Measurements from ENCODE around the gene HMOX2. TPM values are rescaled to one million over a fixed set of nuclear protein-coding genes. Genes with fewer than 3 reads are reported as not detected.

Gene HMOX2
- total RNA-seq, 1 donor from 2014 or later: 47.2 TPM

DNA sequence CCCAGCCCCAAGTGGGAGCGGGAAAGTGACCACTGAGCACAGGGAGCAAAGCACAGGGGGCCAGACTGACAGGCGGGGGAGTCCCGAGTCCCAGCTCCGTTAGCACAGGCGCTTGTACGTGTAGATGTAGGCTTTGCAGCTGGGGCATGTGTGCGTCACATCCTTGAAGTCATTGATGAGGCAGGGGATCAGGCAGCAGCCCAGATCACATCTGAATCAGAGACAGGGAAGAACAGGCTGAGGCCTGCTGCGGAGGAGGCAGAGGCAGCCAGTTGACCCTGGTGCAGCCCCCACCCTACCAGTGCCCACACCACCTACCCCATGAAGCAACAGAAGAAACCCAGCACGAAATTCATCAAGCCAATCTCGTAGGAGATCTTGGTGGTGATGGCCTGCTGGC, 36.3 kb downstream of the HMOX2 start:
- Mint-ChIP-seq H3K27me3 (ENCODE audit: unreplicated experiment) (no peaks in the 10 kb centered on the region), H3K27ac (ENCODE audit: unreplicated experiment) (no peak overlapping the region), H3K4me3 (ENCODE audit: unreplicated experiment) (no peak overlapping the region), H3K36me3 (ENCODE audit: unreplicated experiment) (peaks cover 11% of the 10 kb centered on the region), H3K4me1 (ENCODE audit: unreplicated experiment) (peaks cover 7% of the 10 kb centered on the region), H3K9me3 (ENCODE audit: unreplicated experiment) (no peaks in the 10 kb centered on the region)
- TF ChIP-seq, protein P1, sequence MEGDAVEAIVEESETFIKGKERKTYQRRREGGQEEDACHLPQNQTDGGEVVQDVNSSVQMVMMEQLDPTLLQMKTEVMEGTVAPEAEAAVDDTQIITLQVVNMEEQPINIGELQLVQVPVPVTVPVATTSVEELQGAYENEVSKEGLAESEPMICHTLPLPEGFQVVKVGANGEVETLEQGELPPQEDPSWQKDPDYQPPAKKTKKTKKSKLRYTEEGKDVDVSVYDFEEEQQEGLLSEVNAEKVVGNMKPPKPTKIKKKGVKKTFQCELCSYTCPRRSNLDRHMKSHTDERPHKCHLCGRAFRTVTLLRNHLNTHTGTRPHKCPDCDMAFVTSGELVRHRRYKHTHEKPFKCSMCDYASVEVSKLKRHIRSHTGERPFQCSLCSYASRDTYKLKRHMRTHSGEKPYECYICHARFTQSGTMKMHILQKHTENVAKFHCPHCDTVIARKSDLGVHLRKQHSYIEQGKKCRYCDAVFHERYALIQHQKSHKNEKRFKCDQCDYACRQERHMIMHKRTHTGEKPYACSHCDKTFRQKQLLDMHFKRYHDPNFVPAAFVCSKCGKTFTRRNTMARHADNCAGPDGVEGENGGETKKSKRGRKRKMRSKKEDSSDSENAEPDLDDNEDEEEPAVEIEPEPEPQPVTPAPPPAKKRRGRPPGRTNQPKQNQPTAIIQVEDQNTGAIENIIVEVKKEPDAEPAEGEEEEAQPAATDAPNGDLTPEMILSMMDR (IDR thresholded peaks at IDR 0.05): no peak
- DNase-seq (ENCODE audit: extremely low spot score, unreplicated experiment): no peak

DNA sequence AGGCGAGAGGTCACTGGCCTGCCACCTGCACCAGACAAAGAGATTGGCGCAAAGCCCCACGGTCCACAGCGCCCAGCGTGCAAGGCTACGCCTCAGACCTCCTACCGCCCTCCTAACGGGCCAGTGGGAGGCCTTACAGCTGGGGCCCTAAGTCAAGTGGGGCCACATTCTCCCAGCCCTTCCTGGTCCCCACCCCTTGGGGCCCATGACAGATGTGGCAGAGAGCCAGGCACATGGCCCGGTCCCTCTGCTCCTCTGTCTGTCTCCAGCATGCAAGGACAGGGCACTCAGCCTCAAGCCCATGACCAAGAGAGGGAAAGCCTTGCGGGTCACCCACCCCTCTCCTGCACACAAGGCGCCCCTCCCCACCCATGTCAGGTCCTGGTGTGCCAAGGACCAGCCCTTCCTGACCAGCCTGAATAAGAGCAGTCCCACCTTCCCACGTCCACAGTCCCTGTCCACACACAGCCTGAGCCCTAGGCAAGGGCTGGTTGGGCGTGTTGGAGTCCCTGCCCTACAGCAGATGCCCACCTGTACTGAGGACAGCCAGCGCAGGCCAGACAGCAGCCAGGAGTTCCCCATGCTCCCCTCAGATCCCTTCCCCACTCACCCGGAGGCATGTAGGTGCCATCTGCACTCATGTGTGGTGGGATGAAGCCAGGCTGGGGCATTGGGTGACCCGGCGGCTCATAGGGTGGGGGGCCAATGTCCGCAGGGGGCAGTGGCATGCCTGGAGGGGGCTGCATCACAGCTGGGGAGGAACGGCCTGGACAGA, 37.1 kb downstream of the HMOX2 start:
- Mint-ChIP-seq H3K4me3 (ENCODE audit: unreplicated experiment) (no peak overlapping the region), H3K27me3 (ENCODE audit: unreplicated experiment) (no peaks in the 10 kb centered on the region), H3K27ac (ENCODE audit: unreplicated experiment) (no peak overlapping the region), H3K4me1 (ENCODE audit: unreplicated experiment) (peaks cover 7% of the 10 kb centered on the region), H3K36me3 (ENCODE audit: unreplicated experiment) (peaks cover 11% of the 10 kb centered on the region), H3K9me3 (ENCODE audit: unreplicated experiment) (no peaks in the 10 kb centered on the region)
- TF ChIP-seq, protein P1 (IDR thresholded peaks at IDR 0.05): no peak
- DNase-seq (ENCODE audit: extremely low spot score, unreplicated experiment): no peak

DNA sequence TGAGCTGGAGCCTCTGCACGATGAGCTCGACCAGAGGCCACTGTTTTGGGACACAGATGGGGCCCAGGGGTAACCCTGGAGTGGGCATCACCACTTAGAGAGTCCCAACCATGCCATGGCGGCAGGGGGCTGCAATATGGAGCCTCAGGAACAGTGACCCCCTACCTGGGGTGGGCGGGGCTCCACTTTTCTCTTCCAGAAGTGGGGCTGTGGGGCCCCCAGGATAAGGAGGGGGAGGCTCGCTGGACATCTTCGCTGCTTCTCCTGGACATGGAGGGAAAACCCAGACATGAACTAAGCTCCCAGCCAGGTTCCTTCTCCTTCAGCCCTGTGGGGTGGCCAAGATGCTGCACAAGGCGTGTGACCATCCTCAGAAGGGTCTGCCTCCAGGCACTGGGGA, 37.7 kb downstream of the HMOX2 start:
- no peak overlapping the region for H3K27ac Mint-ChIP-seq (ENCODE audit: unreplicated experiment)
- peaks cover 11% of the 10 kb centered on the region for H3K36me3 Mint-ChIP-seq (ENCODE audit: unreplicated experiment)
- no peaks in the 10 kb centered on the region for H3K9me3 Mint-ChIP-seq (ENCODE audit: unreplicated experiment)
- H3K4me3 Mint-ChIP-seq (ENCODE audit: unreplicated experiment): no peak overlapping the region
- H3K27me3 Mint-ChIP-seq (ENCODE audit: unreplicated experiment): no peaks in the 10 kb centered on the region
- peaks cover 7% of the 10 kb centered on the region for H3K4me1 Mint-ChIP-seq (ENCODE audit: unreplicated experiment)
- no peak for DNase-seq (ENCODE audit: extremely low spot score, unreplicated experiment)
- TF ChIP-seq, protein P1 (IDR thresholded peaks at IDR 0.05): no peak

DNA sequence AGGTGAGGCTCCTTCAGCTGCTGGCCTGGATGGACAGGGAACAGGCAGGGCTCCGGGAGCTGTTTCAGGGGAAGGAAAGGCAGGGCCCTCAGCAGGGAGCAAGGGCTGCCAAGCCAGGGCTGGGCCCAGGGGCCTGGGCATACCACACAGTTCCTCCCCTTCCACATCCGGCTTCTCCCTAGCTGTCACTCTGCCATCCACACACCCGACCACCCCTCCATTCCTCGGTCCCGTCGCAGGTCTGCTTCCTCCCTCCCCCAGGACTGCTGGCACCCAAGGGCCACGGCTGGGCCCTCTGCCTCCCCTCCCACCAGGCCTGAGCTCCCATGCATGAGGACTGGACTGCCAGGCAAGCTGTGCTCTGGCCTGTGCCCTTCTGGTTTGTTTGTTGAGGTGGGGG, 38.4 kb downstream of the HMOX2 start:
- no peak for DNase-seq (ENCODE audit: extremely low spot score, unreplicated experiment)
- TF ChIP-seq, protein P1 (IDR thresholded peaks at IDR 0.05): no peak
- Mint-ChIP-seq H3K4me3 (ENCODE audit: unreplicated experiment) (no peak overlapping the region), H3K9me3 (ENCODE audit: unreplicated experiment) (no peaks in the 10 kb centered on the region), H3K27ac (ENCODE audit: unreplicated experiment) (peak overlapping the region; percentile 8), H3K27me3 (ENCODE audit: unreplicated experiment) (no peaks in the 10 kb centered on the region), H3K4me1 (ENCODE audit: unreplicated experiment) (peaks cover 7% of the 10 kb centered on the region), H3K36me3 (ENCODE audit: unreplicated experiment) (peaks cover 11% of the 10 kb centered on the region)

DNA sequence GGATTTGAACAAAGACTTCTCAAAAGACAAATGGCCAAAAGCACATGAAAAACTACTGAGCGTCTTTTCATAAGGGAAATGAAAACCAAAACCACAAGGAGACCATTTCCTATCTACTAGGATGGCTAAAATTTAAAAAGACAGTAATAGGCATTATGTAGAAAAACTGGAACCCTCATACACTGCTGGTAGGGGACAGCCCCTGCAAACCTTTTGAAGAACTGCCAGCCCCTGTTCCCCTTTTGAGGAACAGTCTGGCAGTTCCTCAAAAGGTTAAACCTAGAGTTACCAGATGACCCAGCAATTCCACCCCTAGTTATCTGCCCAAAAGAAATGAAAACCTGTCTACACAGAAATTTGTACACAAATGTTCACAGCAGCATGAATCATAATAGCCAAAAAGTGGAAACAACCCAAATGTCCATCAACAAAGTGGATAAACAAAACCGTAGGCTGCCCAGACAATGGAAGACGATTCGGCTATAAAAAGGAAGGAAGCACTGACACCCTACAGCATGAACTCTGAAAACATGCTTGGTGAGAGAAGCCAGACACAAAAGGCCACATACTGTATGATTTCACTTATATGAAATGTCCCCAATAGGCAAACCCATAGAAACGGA, 39.5 kb downstream of the HMOX2 start:
- no peak overlapping the region for H3K4me3 Mint-ChIP-seq (ENCODE audit: unreplicated experiment)
- peaks cover 11% of the 10 kb centered on the region for H3K36me3 Mint-ChIP-seq (ENCODE audit: unreplicated experiment)
- no peak for DNase-seq (ENCODE audit: extremely low spot score, unreplicated experiment)

More for the DNA sequence above, 39.5 kb downstream of the HMOX2 start:
- TF ChIP-seq, protein P1 (IDR thresholded peaks at IDR 0.05): no peak
- Mint-ChIP-seq H3K27ac (ENCODE audit: unreplicated experiment) (no peak overlapping the region), H3K4me1 (ENCODE audit: unreplicated experiment) (peaks cover 7% of the 10 kb centered on the region), H3K9me3 (ENCODE audit: unreplicated experiment) (no peaks in the 10 kb centered on the region), H3K27me3 (ENCODE audit: unreplicated experiment) (no peaks in the 10 kb centered on the region)

Data from osteocyte (in vitro differentiated cells).